Inferior parietal cortex (tissue), 1 donor: ENCODE results near the gene NBAS.
"Not testable (repeated sequence)": the region's sequence is repeated elsewhere in the genome, so short reads cannot be mapped to it uniquely, and the experiment has no call there.

ENCODE experiments used
- DNase-seq: peaks from one replicate; pipeline ENCODE4 v3.0.0-alpha.2; 2016; ENCODE audit errors: extremely low spot score

The NBAS gene

DNA sequence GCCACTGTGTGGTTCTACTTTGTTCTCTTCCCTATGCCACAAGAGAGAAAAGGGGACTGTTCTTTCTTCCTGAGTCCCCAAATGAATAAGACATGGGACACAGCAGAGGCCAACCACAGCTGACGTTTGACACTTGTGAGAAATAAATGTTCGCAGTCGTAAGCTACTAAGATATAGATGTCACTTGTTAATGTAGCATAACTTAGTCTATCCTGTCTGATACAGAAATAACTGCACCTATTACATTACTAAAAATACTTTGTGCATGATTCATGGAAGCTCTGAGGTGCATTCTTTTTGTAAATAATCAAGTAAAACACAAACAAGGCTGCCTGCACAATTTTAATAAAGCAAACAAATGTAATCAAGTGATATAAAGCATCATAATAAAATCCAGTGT is 148.8 kb downstream of the NBAS start:
- DNase-seq: no peak

GRCh38 chr2:15410884-15411283 is 150.2 kb downstream of the NBAS start:
- no peak for DNase-seq

DNA sequence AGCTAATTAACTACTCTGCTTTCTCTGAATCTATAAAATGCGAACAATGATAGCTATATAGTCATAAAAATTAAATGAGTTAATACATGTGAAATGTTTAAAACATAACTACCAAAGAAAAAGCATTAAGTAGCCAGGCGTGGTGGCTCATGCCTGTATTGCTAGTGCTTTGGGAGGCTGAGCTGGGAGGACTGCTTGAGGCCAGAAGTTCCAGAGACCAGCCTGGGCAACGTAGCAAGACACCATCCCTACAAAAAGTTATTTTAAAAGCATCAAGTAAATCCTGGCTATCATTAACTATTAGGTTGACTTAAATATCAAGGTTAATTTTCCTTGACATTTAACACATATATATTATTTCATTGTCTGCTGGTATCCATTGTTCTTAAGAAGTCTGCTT is 152.4 kb downstream of the NBAS start:
- no peak for DNase-seq

- no peak for DNase-seq
These were observed 153.5 kb downstream of the NBAS start for GRCh38 chr2:15407666-15408065.

GRCh38 chr2:15404511-15404910 is 156.6 kb downstream of the NBAS start:
- DNase-seq: not testable (repeated sequence)

DNA sequence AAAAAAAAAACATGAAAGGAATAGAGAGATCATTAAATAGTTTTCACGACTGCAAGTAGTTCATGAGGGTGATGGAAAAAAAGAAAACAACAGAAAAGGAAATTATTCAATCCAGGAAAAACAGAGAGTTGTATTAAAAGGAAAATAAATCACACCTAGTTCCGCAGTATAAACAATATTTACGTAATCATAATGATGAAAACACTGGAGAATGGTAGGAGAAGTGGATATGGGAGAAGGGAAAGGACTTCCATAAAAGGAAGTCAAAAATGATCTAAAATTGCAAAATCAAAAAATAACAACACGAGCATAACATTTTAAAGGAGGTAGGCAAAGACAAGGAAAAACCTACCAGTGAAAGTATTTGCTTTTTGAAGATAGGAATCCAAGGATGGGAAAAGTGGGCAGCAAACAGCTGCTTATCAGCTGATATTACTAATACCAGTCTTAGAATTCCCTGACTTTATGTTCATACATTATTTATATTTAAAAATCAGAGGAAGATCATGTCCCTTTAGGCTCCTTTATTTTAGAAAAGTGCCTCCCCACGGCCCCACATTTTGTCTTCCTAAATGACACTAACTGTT is 160.8 kb downstream of the NBAS start:
- no peak for DNase-seq

DNA sequence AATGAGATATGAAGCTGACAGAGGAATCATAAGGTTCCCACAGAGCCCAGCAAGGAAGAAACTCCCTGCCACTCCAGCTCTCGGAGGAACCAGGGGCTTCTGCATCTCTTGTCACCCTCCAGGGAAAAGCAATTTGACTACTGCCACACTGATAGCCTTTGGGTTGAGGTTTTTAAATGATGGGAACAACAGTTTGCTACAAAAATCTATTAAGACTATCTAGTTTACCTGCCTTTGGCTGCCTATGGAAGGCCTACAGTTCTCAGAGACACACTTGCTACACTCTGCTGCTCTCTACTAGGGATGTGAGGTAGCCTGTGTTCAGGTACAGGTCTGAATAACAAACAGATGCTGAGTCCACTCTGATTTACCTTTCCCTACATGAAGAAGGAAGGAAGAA is 161.9 kb downstream of the NBAS start:
- DNase-seq: no peak

- DNase-seq: no peak
These were observed 169.4 kb downstream of the NBAS start for GRCh38 chr2:15391751-15392150.

- no peak for DNase-seq
These were observed 171.2 kb downstream of the NBAS start for GRCh38 chr2:15389895-15390294.

- no peak for DNase-seq
These were observed 171.8 kb downstream of the NBAS start for GRCh38 chr2:15389326-15389700.

GRCh38 chr2:15388406-15389325 is 172.5 kb downstream of the NBAS start:
- no peak for DNase-seq

DNA sequence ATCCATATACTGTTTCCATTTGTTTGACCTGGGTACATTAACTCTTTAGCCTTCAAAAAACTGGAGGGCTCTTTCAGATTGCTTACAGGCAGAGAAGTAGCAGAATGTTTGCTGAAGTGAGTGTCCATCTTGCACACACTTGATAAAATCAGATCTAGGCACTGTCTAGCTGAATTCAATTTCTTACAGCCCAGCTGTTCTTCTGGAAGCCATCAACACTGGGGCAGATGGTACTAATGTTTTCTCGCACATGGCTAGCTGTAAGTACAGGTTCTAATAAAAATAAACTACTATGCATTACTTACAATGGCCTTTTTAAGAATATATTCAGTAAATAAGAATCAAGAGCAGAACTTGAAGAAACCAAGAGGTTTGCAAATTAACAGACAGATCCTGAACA is 175.9 kb downstream of the NBAS start:
- no peak for DNase-seq

DNA sequence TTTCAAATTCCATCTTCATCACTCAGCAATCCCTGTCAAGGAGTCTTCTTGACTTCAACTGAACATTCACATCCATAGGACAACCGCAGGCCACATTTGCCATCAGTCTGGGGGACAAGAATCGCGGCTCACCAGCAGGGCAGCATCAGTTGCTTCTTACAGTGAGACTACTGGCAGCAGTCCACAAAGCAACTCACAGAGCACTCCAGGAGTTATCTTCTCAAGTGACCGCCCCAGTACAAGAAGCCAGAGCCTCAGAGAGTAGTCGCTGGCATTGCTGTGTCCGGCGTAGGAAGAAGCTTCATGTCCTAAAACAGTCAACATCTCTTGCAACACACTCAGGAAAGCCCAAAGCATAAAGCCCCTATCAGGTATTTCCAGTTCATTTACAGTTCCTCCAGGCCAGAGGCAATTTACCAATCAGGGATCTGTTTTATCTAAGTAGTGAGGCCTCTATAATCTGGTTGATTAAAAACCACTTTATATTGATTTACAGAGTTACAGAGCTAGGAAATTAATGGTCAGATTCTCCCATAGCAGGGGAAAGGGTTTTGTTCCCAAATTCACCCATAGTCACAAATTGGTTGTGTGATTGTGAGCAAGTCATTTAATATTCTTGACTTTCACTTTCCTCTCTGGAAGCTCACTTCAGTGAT is 177.3 kb downstream of the NBAS start:
- DNase-seq: no peak

GRCh38 chr2:15378148-15378908 is 182.8 kb downstream of the NBAS start:
- DNase-seq: no peak

GRCh38 chr2:15377202-15377601 is 183.9 kb downstream of the NBAS start:
- DNase-seq: no peak

DNA sequence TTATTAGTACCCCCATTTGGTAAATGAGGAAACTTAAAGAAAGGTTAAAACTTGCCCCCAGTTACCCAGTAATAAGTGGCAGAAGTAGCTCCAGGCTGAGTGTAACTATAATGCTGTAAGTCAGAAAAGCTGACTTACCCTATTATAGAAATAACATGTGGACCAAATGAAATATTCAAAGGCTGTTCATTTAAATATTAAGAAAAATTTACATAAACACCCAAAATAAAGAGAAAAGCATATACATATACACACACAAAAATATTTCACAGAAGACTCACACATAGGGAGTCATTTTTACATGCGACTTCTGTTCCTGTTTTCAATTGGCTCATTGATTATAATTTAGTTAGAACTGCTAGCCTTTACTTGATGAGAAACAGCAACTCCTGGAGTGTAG is 189.1 kb downstream of the NBAS start:
- no peak for DNase-seq

- DNase-seq: no peak
These were observed 192.0 kb downstream of the NBAS start for GRCh38 chr2:15369129-15369528.

DNA sequence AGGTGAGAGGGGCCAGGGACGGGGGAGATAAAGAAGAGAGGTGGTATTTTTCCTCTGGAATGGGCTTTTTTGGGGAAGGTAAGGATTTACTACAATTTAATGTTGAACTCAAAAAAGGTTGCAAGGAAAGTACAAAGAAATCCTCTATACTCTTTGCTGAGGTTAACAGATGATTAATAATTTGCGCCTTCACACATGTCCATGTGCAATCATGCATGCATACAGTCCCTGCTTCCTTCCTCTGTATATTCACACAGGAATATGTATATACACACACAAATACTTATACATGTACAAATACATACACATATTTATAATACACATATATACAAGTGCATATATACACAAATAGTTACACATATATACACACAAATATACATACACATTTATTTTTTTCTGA is 193.4 kb downstream of the NBAS start:
- DNase-seq: no peak

- no peak for DNase-seq
These were observed 193.9 kb downstream of the NBAS start for GRCh38 chr2:15367205-15367604.

GRCh38 chr2:15365411-15365810 is 195.7 kb downstream of the NBAS start:
- DNase-seq: no peak

DNA sequence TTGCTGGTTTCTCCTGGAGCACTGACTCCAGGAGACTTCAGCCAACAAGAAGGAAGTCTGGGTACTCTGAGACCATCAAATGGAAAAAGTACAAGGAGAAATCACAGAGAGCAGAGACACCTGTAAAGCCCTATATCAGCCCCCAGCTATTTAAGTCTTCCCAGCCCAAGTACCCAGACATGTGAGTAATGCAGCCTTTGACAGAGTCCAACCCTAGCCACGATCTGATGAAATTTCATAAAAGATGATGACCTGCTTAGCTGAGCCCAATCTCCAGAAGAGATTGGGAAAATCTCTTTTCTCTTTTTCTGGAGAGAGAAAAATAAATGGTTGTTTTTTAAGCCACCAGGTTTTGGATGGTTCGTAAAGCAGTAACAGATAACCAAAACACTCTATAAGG is 196.6 kb downstream of the NBAS start:
- DNase-seq: no peak

DNA sequence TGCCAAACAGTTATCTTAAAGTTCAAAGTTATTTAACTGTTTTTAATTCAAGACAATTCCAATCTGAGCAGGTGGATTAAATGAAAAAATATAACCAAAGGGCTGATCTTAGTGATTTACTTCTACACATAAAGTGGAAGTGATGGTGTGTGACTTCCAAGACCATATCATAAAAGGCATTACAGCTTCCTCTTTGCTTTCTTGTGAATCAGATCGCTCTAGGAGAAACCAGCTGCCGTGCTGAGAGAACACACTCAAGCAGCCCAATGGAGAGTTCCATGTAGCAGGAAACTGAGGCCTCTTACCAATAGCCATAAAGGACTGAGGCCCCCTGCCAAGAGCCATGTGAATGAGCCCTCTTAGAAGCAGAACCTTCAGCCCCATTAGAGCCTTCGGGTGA is 197.4 kb downstream of the NBAS start:
- DNase-seq: no peak
